Right cardiac atrium (tissue), 5 donors: ENCODE results near the gene COCH. TPM values are rescaled to one million over a fixed set of nuclear protein-coding genes. Genes with fewer than 3 reads are reported as not detected.
"Not testable (repeated sequence)": the region's sequence is repeated elsewhere in the genome, so short reads cannot be mapped to it uniquely, and the experiment has no call there.

Experiments used
- ATAC-seq, 2 donors: fragments of 200-7000 bp; cut with Tn5 transposase; one replicate each; pipeline versions ENCODE4 v1.8.0 to v1.9.1; 2020; ENCODE audit warnings: moderate library complexity in 2 of 2, mild to moderate bottlenecking in 1 of 2
- DNase-seq, 3 donors: peaks; one replicate each; pipeline ENCODE4 v3.0.0-alpha.2; 2020
- H3K27ac ChIP-seq: one replicate; pipeline ENCODE4 v1.5.1; 2013; ENCODE audit warnings: mild to moderate bottlenecking, low read length, control low read depth, moderate library complexity
- H3K27me3 ChIP-seq: one replicate; pipeline ENCODE4 v1.6.1; 2013; ENCODE audit not compliant: control insufficient read depth, insufficient read depth
- H3K4me1 ChIP-seq: one replicate; pipeline ENCODE4 v1.6.1; 2013; ENCODE audit warnings: low read length; ENCODE audit not compliant: control insufficient read depth, insufficient read depth
- H3K4me3 ChIP-seq: one replicate; pipeline ENCODE4 v1.5.1; 2013; ENCODE audit warnings: low read length, control low read depth
- H3K9me3 ChIP-seq: one replicate; pipeline ENCODE4 v1.6.1; 2013; ENCODE audit warnings: low read length; ENCODE audit not compliant: control insufficient read depth
- WGBS: extraction: QIAGEN DNeasy Blood & Tissue Kit; methylation state at CpG from one replicate; pipeline ENCODE4 v1.1.7; 2013; 5-methylcytosine and 5-hydroxymethylcytosine counted together
- intact Hi-C, 4 donors: fragments of 100-400 bp; cut with DNase I; formaldehyde crosslinking; loops; one replicate each; pipeline versions ENCODE4 v1.11.0 to v1.14.0; 2022 to 2023
- polyA plus RNA-seq: library from polyadenylated mRNA; stranded (reverse); fragments of 200-250 nt; gene quantifications from one replicate; pipeline ENCODE4 v1.2.3, GENCODE V29; 2013
- total RNA-seq, 4 donors: library from RNA; stranded (reverse); fragmentation: NEBNext Ultra II Directional; extraction: Animal tissue kit (Norgen Biotek cat#: 25700); gene quantifications; one replicate each; pipeline ENCODE4 v1.2.1, GENCODE V29; 2021
- donor health status: healthy with polysubstance abuse.
- donor health status: DM: no; HTN: yes; CAD: no.
- donor health status: DM: no; HTN: no; CAD: no.
- donor health status: DM: no; HTN: yes; CAD: no; lungs with severe emphysema.
- donor health status: DM: yes; HTN: yes; CAD: no.

COCH gene
- total and polyA plus RNA-seq, 5 donors = 0.38 to 1.8 (median 0.66) TPM

GRCh38 chr14:30897121-30897520, 22.8 kb downstream of the COCH start:
- ATAC-seq, H3K27me3 ChIP-seq, intact Hi-C loops, H3K9me3 ChIP-seq, H3K4me3 ChIP-seq, H3K27ac ChIP-seq, DNase-seq, H3K4me1 ChIP-seq: not testable (repeated sequence)
- 85% methylated on average over 3 of the region's 3 CpGs for WGBS

- Histone ChIP-seq H3K9me3 (no peaks in the 10 kb centered on the region), H3K4me3 (no peak overlapping the region), H3K4me1 (no peaks in the 10 kb centered on the region), H3K27ac (no peak overlapping the region), H3K27me3 (no peaks in the 10 kb centered on the region)
- intact Hi-C loops = no loop called here
- DNase-seq (no peak), ATAC-seq (no peak)
- 97% methylated on average over 2 of the region's 2 CpGs for WGBS
Measured at GRCh38 chr14:30903285-30904124, 29.1 kb downstream of the COCH start.

GRCh38 chr14:30906752-30907658, 32.6 kb downstream of the COCH start:
- ATAC-seq = no peak
- H3K4me3 ChIP-seq = no peak overlapping the region
- H3K9me3 ChIP-seq = no peaks in the 10 kb centered on the region
- no peaks in the 10 kb centered on the region for H3K4me1 ChIP-seq
- intact Hi-C loops = no loop called here
- no peak for DNase-seq
- H3K27me3 ChIP-seq = no peaks in the 10 kb centered on the region
- H3K27ac ChIP-seq = no peak overlapping the region

GRCh38 chr14:30907659-30908057, 33.3 kb downstream of the COCH start:
- intact Hi-C loops = no loop called here

GRCh38 chr14:30908826-30909225, 34.5 kb downstream of the COCH start:
- Histone ChIP-seq H3K27ac (no peak overlapping the region), H3K27me3 (no peaks in the 10 kb centered on the region), H3K4me3 (no peak overlapping the region), H3K4me1 (no peaks in the 10 kb centered on the region), H3K9me3 (no peaks in the 10 kb centered on the region)
- intact Hi-C loops = no loop called here
- no peak for DNase-seq
- ATAC-seq = no peak
- WGBS = 84% methylated on average over 2 of the region's 2 CpGs

More at GRCh38 chr14:30907659-30908057, 33.3 kb downstream of the COCH start:
- H3K27ac ChIP-seq = no peak overlapping the region
- ATAC-seq = no peak
- WGBS = 97% methylated on average over 1 of the region's 1 CpG
- no peaks in the 10 kb centered on the region for H3K4me1 ChIP-seq
- no peaks in the 10 kb centered on the region for H3K9me3 ChIP-seq
- H3K27me3 ChIP-seq = no peaks in the 10 kb centered on the region
- no peak for DNase-seq
- H3K4me3 ChIP-seq = no peak overlapping the region

GRCh38 chr14:30914812-30915211, 40.5 kb downstream of the COCH start:
- Histone ChIP-seq H3K4me3 (no peak overlapping the region), H3K4me1 (no peaks in the 10 kb centered on the region), H3K9me3 (no peaks in the 10 kb centered on the region), H3K27ac (no peak overlapping the region), H3K27me3 (no peaks in the 10 kb centered on the region)
- intact Hi-C loops = no loop called here
- no peak for ATAC-seq
- WGBS = 98% methylated on average over 1 of the region's 1 CpG
- DNase-seq = no peak

- 58% methylated on average over 2 of the region's 2 CpGs for whole genome bisulfite sequencing
- Histone ChIP-seq H3K9me3 (no peaks in the 10 kb centered on the region), H3K27ac (no peak overlapping the region), H3K4me3 (no peak overlapping the region), H3K27me3 (no peaks in the 10 kb centered on the region), H3K4me1 (no peaks in the 10 kb centered on the region)
- intact Hi-C loops = no loop called here
- no peak for ATAC-seq
- DNase-seq = no peak
Measured at GRCh38 chr14:30915596-30915995, 41.2 kb downstream of the COCH start.

DNA sequence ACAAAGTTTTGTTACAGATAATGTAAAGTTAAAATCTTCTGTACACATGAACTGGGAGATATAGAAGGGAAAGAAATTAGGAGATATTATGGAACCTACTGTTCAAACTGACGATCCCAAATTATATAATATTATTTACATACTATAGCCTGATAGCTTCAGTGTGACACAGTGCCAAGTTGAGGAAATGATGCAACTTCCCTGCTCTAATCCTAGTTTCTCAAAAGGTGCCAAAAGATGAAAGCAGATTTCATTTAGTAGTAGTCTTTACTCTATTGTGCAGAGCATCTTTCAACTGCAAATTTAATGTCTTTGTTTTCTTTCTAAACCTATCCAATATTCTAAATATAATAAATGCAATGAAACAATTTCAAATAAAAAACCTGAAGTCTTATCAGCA, 46.9 kb downstream of the COCH start:
- H3K4me3 ChIP-seq = no peak overlapping the region
- DNase-seq = no peak
- intact Hi-C loops = no loop called here
- no peak for ATAC-seq
- 48% methylated on average over 1 of the region's 1 CpG for WGBS
- no peak overlapping the region for H3K27ac ChIP-seq
- H3K9me3 ChIP-seq = no peaks in the 10 kb centered on the region
- no peaks in the 10 kb centered on the region for H3K4me1 ChIP-seq
- H3K27me3 ChIP-seq = no peaks in the 10 kb centered on the region

- intact Hi-C loops = no loop called here
- 89% methylated on average over 2 of the region's 2 CpGs for WGBS
- Histone ChIP-seq H3K4me3 (no peak overlapping the region), H3K9me3 (no peaks in the 10 kb centered on the region), H3K27me3 (no peaks in the 10 kb centered on the region), H3K27ac (no peak overlapping the region), H3K4me1 (no peaks in the 10 kb centered on the region)
- ATAC-seq (no peak), DNase-seq (no peak)
Measured at GRCh38 chr14:30921788-30922187, 47.4 kb downstream of the COCH start.

- no peak overlapping the region for H3K27ac ChIP-seq
- no peaks in the 10 kb centered on the region for H3K4me1 ChIP-seq
- no peaks in the 10 kb centered on the region for H3K9me3 ChIP-seq
- H3K27me3 ChIP-seq = no peaks in the 10 kb centered on the region
- 90% methylated on average over 2 of the region's 2 CpGs for WGBS
- ATAC-seq = no peak
- H3K4me3 ChIP-seq = no peak overlapping the region
- DNase-seq = no peak
- intact Hi-C loops = no loop called here
Measured at GRCh38 chr14:30925254-30925653, 50.9 kb downstream of the COCH start.

DNA sequence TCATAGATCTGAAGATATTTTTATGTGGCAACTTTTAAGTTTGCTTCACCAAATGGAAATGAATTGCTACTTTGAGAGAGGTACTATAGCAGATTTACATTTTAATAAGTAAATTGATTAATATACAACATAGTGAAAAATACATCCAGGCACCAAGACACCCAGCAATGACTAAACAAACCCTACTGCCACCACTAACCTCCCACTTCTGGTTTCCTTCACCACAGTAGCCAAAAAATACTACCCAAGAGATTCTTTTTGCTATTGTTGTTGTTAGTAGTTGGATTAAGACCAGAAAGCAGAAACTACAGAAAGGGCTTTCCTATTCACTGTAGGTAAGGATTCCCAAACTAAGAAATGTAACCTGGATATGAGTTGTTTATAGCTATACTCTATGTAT, 54.1 kb downstream of the COCH start:
- Histone ChIP-seq H3K4me1 (no peaks in the 10 kb centered on the region), H3K4me3 (no peak overlapping the region), H3K27me3 (no peaks in the 10 kb centered on the region), H3K27ac (no peak overlapping the region), H3K9me3 (no peaks in the 10 kb centered on the region)
- intact Hi-C loops = no loop called here
- ATAC-seq (no peak), DNase-seq (no peak)
